HepG2 (cell line): ENCODE measurements around the gene KIAA2012. TPM values are rescaled to one million over a fixed set of nuclear protein-coding genes. Genes with fewer than 3 reads are reported as not detected.

Experiments
- CHD4 ChIP-seq: fragments of 200-600 bp; sonication (generic); IDR thresholded peaks from 2 replicates; pipeline ENCODE4 v1.7.0; 2017; ENCODE audit warnings: mild to moderate bottlenecking, low read length, borderline replicate concordance
- HCFC1 ChIP-seq: fragments of 150-350 bp; IDR thresholded peaks from 2 replicates; pipeline ENCODE4 v1.6.1; 2014; ENCODE audit warnings: low read depth, low read length
- HHEX ChIP-seq: IDR thresholded peaks from 2 replicates; pipeline ENCODE4 v1.6.1; 2016; ENCODE audit warnings: control low read depth
- KDM5B ChIP-seq: sonication (generic); formaldehyde crosslinking; IDR thresholded peaks from 2 replicates; pipeline ENCODE4 v1.4.0; 2020; ENCODE audit warnings: missing genetic modification reagents, mild to moderate bottlenecking, borderline replicate concordance
- MBD4 ChIP-seq: IDR thresholded peaks from 2 replicates; pipeline ENCODE4 v1.6.1; 2012; ENCODE audit warnings: low read length, inconsistent platforms, borderline replicate concordance
- NCOA1 ChIP-seq: sonication (generic); formaldehyde crosslinking; IDR thresholded peaks from 2 replicates; pipeline ENCODE4 v1.9.0; 2021; ENCODE audit warnings: missing genetic modification reagents
- NKX3-1 ChIP-seq: sonication (generic); formaldehyde crosslinking; IDR thresholded peaks from 2 replicates; pipeline ENCODE4 v1.5.0; 2020; ENCODE audit warnings: missing genetic modification reagents
- SAFB2 ChIP-seq: sonication (generic); formaldehyde crosslinking; IDR thresholded peaks from 2 replicates; pipeline ENCODE4 v1.5.1; 2020; ENCODE audit warnings: missing genetic modification reagents, low read depth, mild to moderate bottlenecking, borderline replicate concordance
- SIN3B ChIP-seq: fragments of 150-350 bp; IDR thresholded peaks from 2 replicates; pipeline ENCODE4 v1.6.1; 2014; ENCODE audit warnings: low read length
- SP2 ChIP-seq: sonication (generic); formaldehyde crosslinking; IDR thresholded peaks from 2 replicates; pipeline ENCODE4 v1.5.1; 2020; ENCODE audit warnings: mild to moderate bottlenecking, missing genetic modification reagents
- ZNF33A ChIP-seq: sonication (generic); formaldehyde crosslinking; IDR thresholded peaks from 2 replicates; pipeline ENCODE4 v1.5.1; 2020; ENCODE audit warnings: missing genetic modification reagents, mild to moderate bottlenecking, moderate library complexity, borderline replicate concordance
- ZNF552 ChIP-seq: sonication (generic); formaldehyde crosslinking; IDR thresholded peaks from 2 replicates; pipeline ENCODE4 v1.9.0; 2022; ENCODE audit warnings: missing genetic modification reagents, mild to moderate bottlenecking, borderline replicate concordance
- ZNF652 ChIP-seq: IDR thresholded peaks from 2 replicates; pipeline ENCODE4 v1.6.1; 2016; ENCODE audit warnings: low read depth, borderline replicate concordance
- ZNF713 ChIP-seq: sonication (generic); formaldehyde crosslinking; IDR thresholded peaks from 2 replicates; pipeline ENCODE4 v1.4.0; 2020; ENCODE audit warnings: mild to moderate bottlenecking, missing genetic modification reagents
- ZNF790 ChIP-seq: sonication (generic); formaldehyde crosslinking; IDR thresholded peaks from 2 replicates; pipeline ENCODE4 v1.8.0; 2022; ENCODE audit warnings: missing genetic modification reagents, mild to moderate bottlenecking, borderline replicate concordance
- ZSCAN20 ChIP-seq: sonication (generic); formaldehyde crosslinking; IDR thresholded peaks from 2 replicates; pipeline ENCODE4 v1.4.0; 2020; ENCODE audit warnings: missing genetic modification reagents, mild to moderate bottlenecking, borderline replicate concordance
- polyA plus RNA-seq, 8 experiments: library from polyadenylated mRNA; depleted of rRNA in 3 of 8; stranded (reverse) in 7 of 8; unstranded in 1 of 8; fragments of >200 nt; fragmentation: Illumina TruSeq in 4 of 8; extraction: Trizol in 4 of 8; gene quantifications; 2 replicates each; pipeline versions ENCODE4 v1.2.1 to v1.2.3, GENCODE V29; 2011 to 2016; ENCODE audit warnings: low read depth in 4 of 8, missing spikeins in 1 of 8, mixed read lengths in 1 of 8; ENCODE audit not compliant: insufficient read depth in 1 of 8
- total RNA-seq, 5 experiments: library from RNA; depleted of rRNA; stranded (reverse); fragments of >200 nt; fragmentation: Illumina TruSeq; extraction: Trizol; gene quantifications; 2 replicates each; pipeline ENCODE4 v1.2.3, GENCODE V29; 2016; ENCODE audit warnings: low read depth in 1 of 5
- TF ChIP-seq, protein P1 (sequence below): sonication (generic); formaldehyde crosslinking; IDR thresholded peaks from 2 replicates; pipeline ENCODE4 v1.9.0; 2021; ENCODE audit warnings: missing genetic modification reagents, borderline replicate concordance
- TF ChIP-seq, protein P2 (sequence below): fragments of 450-650 bp; IDR thresholded peaks from 2 replicates; pipeline ENCODE4 v1.6.1; 2017
- TF ChIP-seq, protein P3 (sequence below): IDR thresholded peaks from 2 replicates; pipeline ENCODE4 v1.6.1; 2016; ENCODE audit warnings: missing genetic modification reagents, missing compliant biosample characterization
- TF ChIP-seq, protein P4 (sequence below): sonication (generic); formaldehyde crosslinking; conservative IDR thresholded peaks from 2 replicates; pipeline ENCODE4 v1.4.0; 2020; ENCODE audit warnings: missing genetic modification reagents
- TF ChIP-seq, protein P5 (sequence below): sonication (generic); IDR thresholded peaks from 2 replicates; pipeline ENCODE4 v1.6.1; 2016; ENCODE audit warnings: low read depth, borderline replicate concordance
- TF ChIP-seq, protein P6 (sequence below): IDR thresholded peaks from 2 replicates; pipeline ENCODE4 v1.6.1; 2016; ENCODE audit warnings: low read depth, borderline replicate concordance

The KIAA2012 gene
- total and polyA plus RNA-seq, 2 of the 13 experiments (the other 11 are each of a cell fraction or from before 2014, with no cell fraction given) = not detected

DNA sequence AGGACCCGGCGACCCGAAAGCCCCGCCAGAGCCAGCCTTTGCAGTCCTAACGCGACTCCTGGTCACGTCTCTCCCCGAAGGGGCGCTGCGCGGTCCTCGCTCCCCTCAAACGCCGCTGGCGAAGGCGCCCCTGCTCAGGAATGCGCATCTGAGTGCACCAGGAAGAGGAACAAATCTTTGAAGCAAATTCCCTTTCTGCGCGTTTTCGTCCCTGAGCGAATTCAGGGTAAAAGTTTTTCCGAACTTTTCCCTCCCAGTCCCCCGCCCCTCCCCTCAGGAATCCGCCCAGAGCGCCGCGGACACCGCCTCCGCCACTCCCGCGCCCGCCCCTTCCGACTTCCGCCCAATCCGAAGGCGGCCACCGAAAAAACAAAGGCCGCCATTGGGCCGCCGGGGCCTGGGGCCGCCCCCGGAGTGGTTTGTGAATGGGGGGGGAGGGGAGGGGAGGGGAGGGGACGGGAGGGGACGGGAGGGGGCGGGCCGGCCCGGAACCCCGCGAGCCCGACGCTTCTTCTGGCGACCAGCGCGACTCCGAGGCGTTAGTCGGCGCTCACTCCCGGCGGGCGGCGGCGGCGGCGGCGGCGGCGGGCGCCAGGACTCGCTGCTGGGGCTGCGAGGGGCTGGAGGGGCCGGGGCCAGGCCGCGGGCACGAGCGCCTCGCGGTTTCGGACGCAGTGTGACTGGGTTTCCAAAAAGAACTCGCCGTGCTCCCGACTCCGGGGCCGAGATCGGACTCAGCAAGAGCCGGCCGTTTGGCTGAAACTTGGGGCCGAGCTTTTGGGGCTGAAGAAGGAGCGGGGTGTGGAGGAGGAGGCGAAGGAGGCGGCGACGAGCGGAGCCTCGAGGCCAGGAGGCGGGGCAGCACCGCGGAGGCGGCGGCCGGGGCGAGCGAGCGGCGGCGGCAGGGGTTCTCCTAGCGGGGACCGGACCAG, 39.5 kb upstream of the KIAA2012 start, which contains the start of gene FZD7 (continued):
- TF ChIP-seq, protein P1, sequence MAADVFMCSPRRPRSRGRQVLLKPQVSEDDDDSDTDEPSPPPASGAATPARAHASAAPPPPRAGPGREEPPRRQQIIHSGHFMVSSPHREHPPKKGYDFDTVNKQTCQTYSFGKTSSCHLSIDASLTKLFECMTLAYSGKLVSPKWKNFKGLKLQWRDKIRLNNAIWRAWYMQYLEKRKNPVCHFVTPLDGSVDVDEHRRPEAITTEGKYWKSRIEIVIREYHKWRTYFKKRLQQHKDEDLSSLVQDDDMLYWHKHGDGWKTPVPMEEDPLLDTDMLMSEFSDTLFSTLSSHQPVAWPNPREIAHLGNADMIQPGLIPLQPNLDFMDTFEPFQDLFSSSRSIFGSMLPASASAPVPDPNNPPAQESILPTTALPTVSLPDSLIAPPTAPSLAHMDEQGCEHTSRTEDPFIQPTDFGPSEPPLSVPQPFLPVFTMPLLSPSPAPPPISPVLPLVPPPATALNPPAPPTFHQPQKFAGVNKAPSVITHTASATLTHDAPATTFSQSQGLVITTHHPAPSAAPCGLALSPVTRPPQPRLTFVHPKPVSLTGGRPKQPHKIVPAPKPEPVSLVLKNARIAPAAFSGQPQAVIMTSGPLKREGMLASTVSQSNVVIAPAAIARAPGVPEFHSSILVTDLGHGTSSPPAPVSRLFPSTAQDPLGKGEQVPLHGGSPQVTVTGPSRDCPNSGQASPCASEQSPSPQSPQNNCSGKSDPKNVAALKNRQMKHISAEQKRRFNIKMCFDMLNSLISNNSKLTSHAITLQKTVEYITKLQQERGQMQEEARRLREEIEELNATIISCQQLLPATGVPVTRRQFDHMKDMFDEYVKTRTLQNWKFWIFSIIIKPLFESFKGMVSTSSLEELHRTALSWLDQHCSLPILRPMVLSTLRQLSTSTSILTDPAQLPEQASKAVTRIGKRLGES (CRISPR knock-in tag) = no peak
- no peak for TF ChIP-seq HHEX (CRISPR knock-in tag)
- TF ChIP-seq ZSCAN20 (CRISPR knock-in tag) = no peak
- no peak for TF ChIP-seq NCOA1 (CRISPR knock-in tag)
- TF ChIP-seq KDM5B (CRISPR knock-in tag) = no peak; the same call in 1 of the 2 replicates
- no peak for TF ChIP-seq ZNF713 (CRISPR knock-in tag)
- no peak for TF ChIP-seq HCFC1
- TF ChIP-seq, protein P2, sequence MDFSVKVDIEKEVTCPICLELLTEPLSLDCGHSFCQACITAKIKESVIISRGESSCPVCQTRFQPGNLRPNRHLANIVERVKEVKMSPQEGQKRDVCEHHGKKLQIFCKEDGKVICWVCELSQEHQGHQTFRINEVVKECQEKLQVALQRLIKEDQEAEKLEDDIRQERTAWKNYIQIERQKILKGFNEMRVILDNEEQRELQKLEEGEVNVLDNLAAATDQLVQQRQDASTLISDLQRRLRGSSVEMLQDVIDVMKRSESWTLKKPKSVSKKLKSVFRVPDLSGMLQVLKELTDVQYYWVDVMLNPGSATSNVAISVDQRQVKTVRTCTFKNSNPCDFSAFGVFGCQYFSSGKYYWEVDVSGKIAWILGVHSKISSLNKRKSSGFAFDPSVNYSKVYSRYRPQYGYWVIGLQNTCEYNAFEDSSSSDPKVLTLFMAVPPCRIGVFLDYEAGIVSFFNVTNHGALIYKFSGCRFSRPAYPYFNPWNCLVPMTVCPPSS = no peak
- TF ChIP-seq, protein P3, sequence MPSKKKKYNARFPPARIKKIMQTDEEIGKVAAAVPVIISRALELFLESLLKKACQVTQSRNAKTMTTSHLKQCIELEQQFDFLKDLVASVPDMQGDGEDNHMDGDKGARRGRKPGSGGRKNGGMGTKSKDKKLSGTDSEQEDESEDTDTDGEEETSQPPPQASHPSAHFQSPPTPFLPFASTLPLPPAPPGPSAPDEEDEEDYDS (CRISPR knock-in tag) = no peak
- no peak for TF ChIP-seq SIN3B
- no peak for TF ChIP-seq ZNF652 (CRISPR knock-in tag)
- no peak for TF ChIP-seq ZNF33A (CRISPR knock-in tag)
- TF ChIP-seq SP2 (CRISPR knock-in tag) = peak; percentile 83
- no peak for TF ChIP-seq MBD4
- TF ChIP-seq ZNF552 (CRISPR knock-in tag) = no peak
- TF ChIP-seq CHD4 = no peak
- no peak for TF ChIP-seq ZNF790
- no peak for TF ChIP-seq NKX3-1 (CRISPR knock-in tag)
- TF ChIP-seq, protein P4, sequence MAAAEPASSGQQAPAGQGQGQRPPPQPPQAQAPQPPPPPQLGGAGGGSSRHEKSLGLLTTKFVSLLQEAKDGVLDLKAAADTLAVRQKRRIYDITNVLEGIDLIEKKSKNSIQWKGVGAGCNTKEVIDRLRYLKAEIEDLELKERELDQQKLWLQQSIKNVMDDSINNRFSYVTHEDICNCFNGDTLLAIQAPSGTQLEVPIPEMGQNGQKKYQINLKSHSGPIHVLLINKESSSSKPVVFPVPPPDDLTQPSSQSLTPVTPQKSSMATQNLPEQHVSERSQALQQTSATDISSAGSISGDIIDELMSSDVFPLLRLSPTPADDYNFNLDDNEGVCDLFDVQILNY = no peak
- TF ChIP-seq, protein P5, sequence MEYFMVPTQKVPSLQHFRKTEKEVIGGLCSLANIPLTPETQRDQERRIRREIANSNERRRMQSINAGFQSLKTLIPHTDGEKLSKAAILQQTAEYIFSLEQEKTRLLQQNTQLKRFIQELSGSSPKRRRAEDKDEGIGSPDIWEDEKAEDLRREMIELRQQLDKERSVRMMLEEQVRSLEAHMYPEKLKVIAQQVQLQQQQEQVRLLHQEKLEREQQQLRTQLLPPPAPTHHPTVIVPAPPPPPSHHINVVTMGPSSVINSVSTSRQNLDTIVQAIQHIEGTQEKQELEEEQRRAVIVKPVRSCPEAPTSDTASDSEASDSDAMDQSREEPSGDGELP = no peak
- TF ChIP-seq, protein P6, sequence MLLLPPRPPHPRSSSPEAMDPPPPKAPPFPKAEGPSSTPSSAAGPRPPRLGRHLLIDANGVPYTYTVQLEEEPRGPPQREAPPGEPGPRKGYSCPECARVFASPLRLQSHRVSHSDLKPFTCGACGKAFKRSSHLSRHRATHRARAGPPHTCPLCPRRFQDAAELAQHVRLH = no peak
- TF ChIP-seq SAFB2 (CRISPR knock-in tag) = no peak
